Measurements from ENCODE around the gene NDUFA13. TPM values are rescaled to one million over a fixed set of nuclear protein-coding genes. Genes with fewer than 3 reads are reported as not detected.

Gene NDUFA13
- total RNA-seq (2022) (354 and 393 TPM in 2 replicates), Bru-seq, nascent RNA (percentile 95 among the genes with signal in this experiment), BruChase-seq, experiment 1, labeled RNA remaining after a 6-hour chase (percentile 96 among the genes with signal in this experiment), BruChase-seq, experiment 2, labeled RNA remaining after a 2-hour chase (percentile 92 among the genes with signal in this experiment)
- long read RNA-seq, transcript NDUFA13-204 (5 exons, 991 nt) = major isoform, 520 of 528 reads
- long read RNA-seq, partial matches to known transcripts = 4 of 528 reads
- long read RNA-seq, other reads (novel, unspliced or antisense) = 0 of 528 reads

- intact Hi-C loops (cut with micrococcal nuclease) = no loop called here
- peak; percentile 95 for DNase-seq (ENCODE audit: unreplicated experiment)
- Mint-ChIP-seq H3K36me3 (ENCODE audit: insufficient read depth, unreplicated experiment) (peaks cover 35% of the 10 kb centered on the region), H3K27me3 (ENCODE audit: insufficient read depth, unreplicated experiment) (no peaks in the 10 kb centered on the region), H3K27ac (ENCODE audit: low read depth, unreplicated experiment) (peak within 1 kb of the TSS; percentile 96), H3K4me1 (ENCODE audit: insufficient read depth, unreplicated experiment) (peaks cover 12% of the 10 kb centered on the region), H3K4me3 (ENCODE audit: unreplicated experiment) (peak within 1 kb of the TSS; percentile 93), H3K9me3 (ENCODE audit: unreplicated experiment) (no peaks in the 10 kb centered on the region)
- ChIA-PET CTCF (interaction anchor here (0.6 to 3.5 kb wide), 9 partner anchors 15 to 1402 kb away, joined by 3 to 13 read pairs (median 3); partner anchors contain the start of gene GMIP), POLR2A (interaction anchor here (0.5 to 2.8 kb wide), 18 partner anchors 7 to 444 kb away, joined by 3 to 12 read pairs (median 4); partner anchors contain the start of genes GATAD2A, GMIP and YJEFN3)
- TSS peak; percentile 83 for BruUV-seq (replicated peaks)
- TF ChIP-seq, protein P1, sequence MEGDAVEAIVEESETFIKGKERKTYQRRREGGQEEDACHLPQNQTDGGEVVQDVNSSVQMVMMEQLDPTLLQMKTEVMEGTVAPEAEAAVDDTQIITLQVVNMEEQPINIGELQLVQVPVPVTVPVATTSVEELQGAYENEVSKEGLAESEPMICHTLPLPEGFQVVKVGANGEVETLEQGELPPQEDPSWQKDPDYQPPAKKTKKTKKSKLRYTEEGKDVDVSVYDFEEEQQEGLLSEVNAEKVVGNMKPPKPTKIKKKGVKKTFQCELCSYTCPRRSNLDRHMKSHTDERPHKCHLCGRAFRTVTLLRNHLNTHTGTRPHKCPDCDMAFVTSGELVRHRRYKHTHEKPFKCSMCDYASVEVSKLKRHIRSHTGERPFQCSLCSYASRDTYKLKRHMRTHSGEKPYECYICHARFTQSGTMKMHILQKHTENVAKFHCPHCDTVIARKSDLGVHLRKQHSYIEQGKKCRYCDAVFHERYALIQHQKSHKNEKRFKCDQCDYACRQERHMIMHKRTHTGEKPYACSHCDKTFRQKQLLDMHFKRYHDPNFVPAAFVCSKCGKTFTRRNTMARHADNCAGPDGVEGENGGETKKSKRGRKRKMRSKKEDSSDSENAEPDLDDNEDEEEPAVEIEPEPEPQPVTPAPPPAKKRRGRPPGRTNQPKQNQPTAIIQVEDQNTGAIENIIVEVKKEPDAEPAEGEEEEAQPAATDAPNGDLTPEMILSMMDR (IDR thresholded peaks at IDR 0.05; ENCODE audit: unreplicated experiment) = no peak
These were observed at the start of gene NDUFA13 for GRCh38 chr19:19515642-19516519. Gene NDUFA13 (plus strand): TSS chr19:19516225. CDS start chr19:19516239, 14 bp downstream.

- TF ChIP-seq, protein P1 (IDR thresholded peaks at IDR 0.05; ENCODE audit: unreplicated experiment) = no peak
- intact Hi-C loops (cut with micrococcal nuclease) = no loop called here
- BruUV-seq (replicated peaks) = TSS peak; percentile 19
- Mint-ChIP-seq H3K36me3 (ENCODE audit: insufficient read depth, unreplicated experiment) (peaks cover 53% of the 10 kb centered on the region), H3K4me1 (ENCODE audit: insufficient read depth, unreplicated experiment) (peaks cover 6% of the 10 kb centered on the region), H3K4me3 (ENCODE audit: unreplicated experiment) (no peak overlapping the region), H3K27me3 (ENCODE audit: insufficient read depth, unreplicated experiment) (no peaks in the 10 kb centered on the region), H3K27ac (ENCODE audit: low read depth, unreplicated experiment) (no peak overlapping the region), H3K9me3 (ENCODE audit: unreplicated experiment) (no peaks in the 10 kb centered on the region)
- no peak for DNase-seq (ENCODE audit: unreplicated experiment)
- CTCF ChIA-PET = interaction anchor here (0.6 to 2.5 kb wide), 2 partner anchors 22 to 416 kb away, joined by 3 to 12 read pairs; no protein-coding TSS in a partner anchor
- POLR2A ChIA-PET = interaction anchor here (0.7 kb wide), 1 partner anchor 935 kb away, joined by 3 read pairs; no protein-coding TSS in a partner anchor
These were observed 47.5 kb upstream of the NDUFA13 start for GRCh38 chr19:19468424-19469050.

DNA sequence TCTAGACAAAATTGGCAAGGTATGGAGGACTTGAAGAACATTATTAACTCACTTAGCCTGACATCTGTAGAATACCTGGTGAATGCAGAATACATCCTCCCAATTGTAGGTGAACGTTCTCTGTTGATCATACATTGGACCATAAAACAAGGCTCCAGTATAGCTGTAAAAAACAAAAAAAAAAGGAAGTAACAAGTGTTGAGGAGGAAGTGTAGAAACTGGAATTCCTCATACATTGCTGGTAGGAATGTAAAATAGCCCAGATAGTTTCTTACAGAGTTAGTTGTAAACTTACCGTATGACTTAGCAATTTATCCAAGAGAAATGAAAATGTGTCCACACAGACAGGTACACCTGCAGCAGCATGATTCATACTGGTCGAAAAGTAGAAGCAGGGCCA is 45.4 kb upstream of the NDUFA13 start:
- intact Hi-C loops (cut with micrococcal nuclease) = no loop called here
- TF ChIP-seq, protein P1 (IDR thresholded peaks at IDR 0.05; ENCODE audit: unreplicated experiment) = no peak
- Mint-ChIP-seq H3K36me3 (ENCODE audit: insufficient read depth, unreplicated experiment) (peaks cover 44% of the 10 kb centered on the region), H3K9me3 (ENCODE audit: unreplicated experiment) (no peaks in the 10 kb centered on the region), H3K27me3 (ENCODE audit: insufficient read depth, unreplicated experiment) (no peaks in the 10 kb centered on the region), H3K27ac (ENCODE audit: low read depth, unreplicated experiment) (no peak overlapping the region), H3K4me3 (ENCODE audit: unreplicated experiment) (no peak overlapping the region), H3K4me1 (ENCODE audit: insufficient read depth, unreplicated experiment) (peaks cover 1% of the 10 kb centered on the region)
- DNase-seq (ENCODE audit: unreplicated experiment) = no peak
- no TSS peak for BruUV-seq (replicated peaks)
- ChIA-PET POLR2A (no interaction called here), CTCF (interaction anchor here (2.5 kb wide), 1 partner anchor 20 kb away, joined by 12 read pairs; no protein-coding TSS in a partner anchor)
